Measurements from ENCODE around the gene OR2B3. TPM values are rescaled to one million over a fixed set of nuclear protein-coding genes. Genes with fewer than 3 reads are reported as not detected.

Gene OR2B3
- total RNA-seq, 1 experiment from 2014 or later, result not detected

GRCh38 chr6:29082457-29082856 lies 4.7 kb downstream of the OR2B3 start:
- Histone ChIP-seq H3K27me3 (replicated peaks; ENCODE audit: insufficient read depth, low read depth, low read length, poor library complexity) (peaks cover 3% of the 10 kb centered on the region), H3K36me3 (ENCODE audit: insufficient read depth, low read length, poor library complexity, severe bottlenecking) (no peaks in the 10 kb centered on the region), H3K27ac (ENCODE audit: low read depth, low read length, poor library complexity, severe bottlenecking) (no peak overlapping the region), H3K4me3 (ENCODE audit: low read depth, low read length, poor library complexity, severe bottlenecking) (no peak overlapping the region), H3K9me3 (ENCODE audit: low read depth, low read length, poor library complexity, severe bottlenecking) (no peaks in the 10 kb centered on the region), H3K4me1 (ENCODE audit: insufficient read depth, low read length, poor library complexity, severe bottlenecking) (no peaks in the 10 kb centered on the region)
- POLR2A ChIA-PET (ENCODE audit: low non-redundant PET), result no interaction called here
- intact Hi-C loops (cut with micrococcal nuclease; ENCODE audit: unreplicated experiment), result no loop called here
- DNase-seq (ENCODE audit: low spot score), result no peak
- TF ChIP-seq CTCF (conservative IDR thresholded peaks at IDR 0.05; ENCODE audit: low read depth, low read length), result no peak
- TF ChIP-seq EZH2 (IDR thresholded peaks at IDR 0.05; ENCODE audit: borderline replicate concordance, low read depth, low read length, poor library complexity, severe bottlenecking), result no peak
- CTCF ChIA-PET, result no interaction called here
- no TSS peak for BruUV-seq (replicated peaks)

GRCh38 chr6:29081312-29081711 lies 5.8 kb downstream of the OR2B3 start:
- ChIA-PET CTCF (no interaction called here), POLR2A (ENCODE audit: low non-redundant PET) (no interaction called here)
- Histone ChIP-seq H3K4me1 (ENCODE audit: insufficient read depth, low read length, poor library complexity, severe bottlenecking) (no peaks in the 10 kb centered on the region), H3K36me3 (ENCODE audit: insufficient read depth, low read length, poor library complexity, severe bottlenecking) (no peaks in the 10 kb centered on the region), H3K27me3 (replicated peaks; ENCODE audit: insufficient read depth, low read depth, low read length, poor library complexity) (peaks cover 3% of the 10 kb centered on the region), H3K4me3 (ENCODE audit: low read depth, low read length, poor library complexity, severe bottlenecking) (no peak overlapping the region), H3K27ac (ENCODE audit: low read depth, low read length, poor library complexity, severe bottlenecking) (no peak overlapping the region), H3K9me3 (ENCODE audit: low read depth, low read length, poor library complexity, severe bottlenecking) (no peaks in the 10 kb centered on the region)
- BruUV-seq (replicated peaks), result no TSS peak
- intact Hi-C loops (cut with micrococcal nuclease; ENCODE audit: unreplicated experiment), result no loop called here
- no peak for TF ChIP-seq EZH2 (IDR thresholded peaks at IDR 0.05; ENCODE audit: borderline replicate concordance, low read depth, low read length, poor library complexity, severe bottlenecking)
- no peak for TF ChIP-seq CTCF (conservative IDR thresholded peaks at IDR 0.05; ENCODE audit: low read depth, low read length)
- DNase-seq (ENCODE audit: low spot score), result no peak

- CTCF ChIA-PET, result no interaction called here
- no peak for DNase-seq (ENCODE audit: low spot score)
- Histone ChIP-seq H3K36me3 (ENCODE audit: insufficient read depth, low read length, poor library complexity, severe bottlenecking) (no peaks in the 10 kb centered on the region), H3K9me3 (ENCODE audit: low read depth, low read length, poor library complexity, severe bottlenecking) (no peaks in the 10 kb centered on the region), H3K27ac (ENCODE audit: low read depth, low read length, poor library complexity, severe bottlenecking) (no peak overlapping the region), H3K4me3 (ENCODE audit: low read depth, low read length, poor library complexity, severe bottlenecking) (no peak overlapping the region), H3K4me1 (ENCODE audit: insufficient read depth, low read length, poor library complexity, severe bottlenecking) (no peaks in the 10 kb centered on the region), H3K27me3 (replicated peaks; ENCODE audit: insufficient read depth, low read depth, low read length, poor library complexity) (peaks cover 16% of the 10 kb centered on the region)
- TF ChIP-seq EZH2 (IDR thresholded peaks at IDR 0.05; ENCODE audit: borderline replicate concordance, low read depth, low read length, poor library complexity, severe bottlenecking) (no peak), CTCF (conservative IDR thresholded peaks at IDR 0.05; ENCODE audit: low read depth, low read length) (no peak)
- BruUV-seq (replicated peaks), result no TSS peak
- POLR2A ChIA-PET (ENCODE audit: low non-redundant PET), result no interaction called here
- intact Hi-C loops (cut with micrococcal nuclease; ENCODE audit: unreplicated experiment), result no loop called here
Measured at GRCh38 chr6:29079203-29079602, 7.9 kb downstream of the OR2B3 start.
